AG04449 (cell line): ENCODE data around the gene SLIT1.
A peak's percentile ranks its signal among the peaks of the same experiment; 100 is the strongest.

ENCODE experiments used
- CTCF ChIA-PET: fragments of 350-600 bp; formaldehyde crosslinking; extraction: SDS; loops from one replicate; lab custom pipeline; 2021; ENCODE audit warnings: antibody characterized with exemption; lab: Yijun Ruan, JAX
- POLR2A ChIA-PET: fragments of 400-600, 350-600 bp; formaldehyde crosslinking; extraction: SDS; loops from one replicate; lab custom pipeline; 2020; ENCODE audit warnings: antibody characterized with exemption, inconsistent platforms; lab: Yijun Ruan, JAX
- DNase-seq: peaks from one replicate; pipeline ENCODE4 v3.0.0-alpha.2; 2010; ENCODE audit warnings: low read depth, low spot score
- H3K4me3 ChIP-seq: 2 replicates; pipeline ENCODE4 v1.5.1; 2011; ENCODE audit warnings: low read depth, mild to moderate bottlenecking, control low read depth, low read length
- TF ChIP-seq, protein P1 (sequence below): IDR thresholded peaks from one replicate; pipeline ENCODE4 v1.5.1; 2011; ENCODE audit warnings: mild to moderate bottlenecking, moderate library complexity, low read length, control low read depth, inconsistent platforms; ENCODE audit not compliant: insufficient read depth; ENCODE audit errors: missing control alignments

Gene SLIT1

DNA sequence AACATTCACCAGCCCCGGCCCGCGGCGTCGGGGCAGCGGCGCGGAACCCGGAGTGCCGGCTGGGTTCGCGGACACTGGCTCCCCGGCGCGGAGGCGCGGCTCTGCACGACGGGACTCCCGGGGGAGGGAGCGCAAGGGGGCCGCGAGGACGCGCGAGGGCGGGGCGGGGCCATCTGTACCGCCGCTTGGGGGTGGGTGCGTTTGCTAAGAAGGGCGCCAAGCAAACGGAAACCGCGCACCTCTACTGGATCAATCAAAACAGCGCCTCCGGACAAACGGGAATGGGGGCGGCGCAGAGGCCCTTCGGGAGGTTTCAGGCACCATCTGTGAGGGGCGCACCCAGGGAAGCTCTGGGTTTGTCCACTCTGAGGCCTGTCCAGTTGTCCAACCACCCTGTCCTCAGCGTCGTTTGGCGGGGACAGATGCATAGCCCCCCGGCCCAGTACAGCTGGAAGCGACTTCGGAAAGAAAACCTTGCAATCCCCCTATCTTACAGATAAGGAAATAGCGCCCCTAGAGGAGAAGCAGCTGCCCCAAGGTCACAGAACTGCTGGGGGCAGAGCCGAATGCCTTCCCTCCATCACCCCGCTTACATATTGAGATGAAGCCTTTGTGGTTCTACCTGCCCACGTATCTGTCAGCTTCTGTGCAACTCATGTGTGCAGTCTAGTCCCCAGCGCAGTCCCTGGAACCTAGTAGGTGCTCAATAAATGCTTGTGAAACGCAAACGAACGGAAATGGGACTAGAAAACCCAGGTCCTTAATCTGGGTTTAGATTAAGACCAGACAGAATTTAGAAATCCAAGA is 10.7 kb upstream of the SLIT1 start:
- DNase-seq, result no peak
- CTCF ChIA-PET, result interaction anchor here (0.7 to 38.4 kb wide), 19 partner anchors 9 to 219 kb away, joined by 3 to 860 read pairs (median 4); no protein-coding TSS in a partner anchor
- TF ChIP-seq, protein P1, sequence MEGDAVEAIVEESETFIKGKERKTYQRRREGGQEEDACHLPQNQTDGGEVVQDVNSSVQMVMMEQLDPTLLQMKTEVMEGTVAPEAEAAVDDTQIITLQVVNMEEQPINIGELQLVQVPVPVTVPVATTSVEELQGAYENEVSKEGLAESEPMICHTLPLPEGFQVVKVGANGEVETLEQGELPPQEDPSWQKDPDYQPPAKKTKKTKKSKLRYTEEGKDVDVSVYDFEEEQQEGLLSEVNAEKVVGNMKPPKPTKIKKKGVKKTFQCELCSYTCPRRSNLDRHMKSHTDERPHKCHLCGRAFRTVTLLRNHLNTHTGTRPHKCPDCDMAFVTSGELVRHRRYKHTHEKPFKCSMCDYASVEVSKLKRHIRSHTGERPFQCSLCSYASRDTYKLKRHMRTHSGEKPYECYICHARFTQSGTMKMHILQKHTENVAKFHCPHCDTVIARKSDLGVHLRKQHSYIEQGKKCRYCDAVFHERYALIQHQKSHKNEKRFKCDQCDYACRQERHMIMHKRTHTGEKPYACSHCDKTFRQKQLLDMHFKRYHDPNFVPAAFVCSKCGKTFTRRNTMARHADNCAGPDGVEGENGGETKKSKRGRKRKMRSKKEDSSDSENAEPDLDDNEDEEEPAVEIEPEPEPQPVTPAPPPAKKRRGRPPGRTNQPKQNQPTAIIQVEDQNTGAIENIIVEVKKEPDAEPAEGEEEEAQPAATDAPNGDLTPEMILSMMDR, result peak; percentile 69
- H3K4me3 ChIP-seq, result peak overlapping the region; percentile 56
- POLR2A ChIA-PET, result no interaction called here

DNA sequence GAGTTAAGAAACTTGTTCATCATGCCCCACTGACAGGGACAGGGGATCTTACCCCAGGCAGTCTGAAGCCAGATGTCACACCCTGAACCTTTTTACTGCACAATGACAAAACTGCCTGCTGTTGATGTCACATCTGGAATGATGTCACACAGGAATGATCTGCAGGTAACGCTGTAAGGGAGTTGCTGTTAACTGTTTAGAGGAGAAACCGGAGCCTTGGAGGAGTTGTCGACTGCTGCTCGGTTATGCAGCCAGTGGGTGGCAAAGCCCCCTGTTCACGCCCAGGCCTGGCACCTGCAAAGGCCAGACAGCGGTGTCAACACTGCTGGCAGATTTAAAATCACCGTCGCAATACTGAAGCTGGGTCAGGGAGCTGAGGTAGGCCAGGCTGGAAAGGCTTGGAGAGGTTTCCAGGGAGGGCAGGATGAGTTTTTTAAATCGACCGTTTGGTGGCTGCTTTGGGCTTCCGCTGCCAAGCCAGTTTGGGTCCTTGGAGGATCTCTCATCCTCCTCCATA is 10.0 kb upstream of the SLIT1 start:
- no peak for DNase-seq
- POLR2A ChIA-PET, result no interaction called here
- CTCF ChIA-PET, result interaction anchor here (0.7 to 38.4 kb wide), 14 partner anchors 8 to 159 kb away, joined by 3 to 860 read pairs (median 5); no protein-coding TSS in a partner anchor
- peak overlapping the region; percentile 56 for H3K4me3 ChIP-seq
- TF ChIP-seq, protein P1, result no peak

DNA sequence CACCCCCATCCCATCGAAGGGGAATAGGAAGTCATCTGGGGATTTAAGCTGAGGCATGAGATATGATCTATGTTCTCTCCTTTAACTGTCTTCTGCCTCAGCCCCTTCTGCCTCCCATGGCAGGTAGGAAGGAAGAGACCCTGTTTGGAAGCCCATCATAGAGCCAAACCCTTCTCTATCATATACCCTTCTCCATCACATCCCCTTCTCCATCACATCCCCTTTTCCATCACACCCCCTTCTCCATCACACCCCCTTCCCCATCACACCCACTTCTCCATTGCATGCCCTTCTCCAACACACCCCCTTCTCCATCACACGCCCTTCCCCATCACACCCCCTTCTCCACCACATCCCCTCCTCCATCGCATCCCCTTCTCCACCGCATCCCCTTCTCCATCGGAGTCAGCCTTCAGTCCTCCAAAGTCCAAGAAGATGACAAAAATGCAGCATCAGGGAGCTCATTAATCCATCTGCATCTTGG is 7.2 kb upstream of the SLIT1 start:
- no peak overlapping the region for H3K4me3 ChIP-seq
- no peak for DNase-seq
- POLR2A ChIA-PET, result no interaction called here
- CTCF ChIA-PET, result interaction anchor here (1.6 to 38.4 kb wide), 2 partner anchors 28 to 818 kb away, joined by 4 to 860 read pairs; no protein-coding TSS in a partner anchor
- TF ChIP-seq, protein P1, result no peak

DNA sequence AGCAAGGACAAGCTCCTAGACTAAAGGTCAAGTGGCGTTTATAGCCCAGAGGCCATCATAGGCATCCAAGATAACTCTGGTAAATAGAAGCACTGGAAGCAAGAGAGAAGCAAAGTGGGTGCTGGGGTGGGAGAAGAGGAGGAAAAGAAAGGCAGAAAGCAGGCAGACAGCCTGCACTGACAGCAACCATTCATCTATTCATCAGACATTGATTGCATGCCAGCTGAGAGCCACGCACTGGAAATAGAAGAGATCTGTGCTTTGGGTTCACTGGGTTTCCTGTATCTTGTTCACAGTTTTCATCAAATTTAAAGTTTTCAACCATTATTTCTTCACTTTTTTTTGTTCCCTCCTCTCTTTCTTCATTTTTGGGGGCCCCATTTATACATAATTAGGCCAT is 4.7 kb upstream of the SLIT1 start:
- POLR2A ChIA-PET, result no interaction called here
- no peak overlapping the region for H3K4me3 ChIP-seq
- TF ChIP-seq, protein P1, result no peak
- DNase-seq, result no peak
- CTCF ChIA-PET, result interaction anchor here (38.4 kb wide), 1 partner anchor 31 kb away, joined by 860 read pairs; no protein-coding TSS in a partner anchor

DNA sequence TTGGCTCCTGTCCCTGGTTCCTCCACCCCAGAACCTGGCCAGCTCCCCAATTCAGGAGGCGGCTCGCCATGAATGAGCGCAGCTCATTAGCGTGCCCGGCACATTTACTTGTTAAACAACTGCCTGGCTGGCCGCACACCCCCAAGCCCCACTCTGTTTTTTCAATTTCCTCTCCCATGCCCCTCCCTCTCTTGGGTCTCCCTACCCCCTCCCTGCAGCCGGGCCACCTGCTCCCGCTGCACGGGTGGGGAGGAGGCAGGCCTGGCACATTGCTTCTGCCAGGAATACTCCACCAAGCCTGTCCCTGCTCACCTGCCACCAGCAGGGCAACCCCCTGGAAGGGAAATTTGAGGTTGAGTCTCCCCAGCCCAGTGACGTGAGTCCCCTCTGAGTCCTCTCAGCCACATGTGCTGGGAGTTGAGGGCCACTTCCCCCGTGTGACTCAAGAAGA is 2.5 kb upstream of the SLIT1 start:
- TF ChIP-seq, protein P1, result no peak
- ChIA-PET POLR2A (no interaction called here), CTCF (interaction anchor here (0.6 to 1.7 kb wide), 5 partner anchors 8 to 115 kb away, joined by 3 to 4 read pairs (median 3); no protein-coding TSS in a partner anchor)
- H3K4me3 ChIP-seq, result no peak overlapping the region
- DNase-seq, result no peak

DNA sequence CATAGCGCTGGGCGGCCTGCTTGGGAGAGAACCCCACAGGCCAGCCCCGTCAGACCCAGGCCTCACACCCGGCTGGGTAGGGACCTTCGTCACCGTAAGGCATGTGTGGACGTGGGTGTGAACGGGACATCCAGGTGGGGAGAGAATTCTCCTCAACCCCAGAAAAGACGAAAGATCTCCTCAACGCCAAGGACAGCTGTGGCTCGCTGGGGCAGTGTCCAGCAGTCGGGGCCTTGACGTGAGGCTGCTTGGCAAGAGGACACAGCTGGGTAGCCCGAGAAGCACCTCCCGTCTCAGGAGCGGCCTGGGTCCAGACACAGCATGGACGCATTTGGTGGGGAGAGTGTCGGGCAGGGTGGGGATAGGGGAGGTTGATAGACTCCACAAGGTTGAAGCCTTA is 1.2 kb upstream of the SLIT1 start:
- POLR2A ChIA-PET, result no interaction called here
- DNase-seq, result no peak
- TF ChIP-seq, protein P1, result no peak
- CTCF ChIA-PET, result interaction anchor here (0.9 to 1.7 kb wide), 4 partner anchors 15 to 114 kb away, joined by 3 to 4 read pairs (median 4); no protein-coding TSS in a partner anchor
- no peak overlapping the region for H3K4me3 ChIP-seq
